GM18858 (cell line): Measurements from ENCODE around the gene TMEM132D.
"Not testable (repeated sequence)": the region's sequence is repeated elsewhere in the genome, so short reads cannot be mapped to it uniquely, and the experiment has no call there.

Experiments
- ATAC-seq: cut with Tn5 transposase; IDR thresholded peaks from one replicate; pipeline ENCODE4 v1.9.1; 2021; ENCODE audit not compliant: unreplicated experiment

Gene TMEM132D

DNA sequence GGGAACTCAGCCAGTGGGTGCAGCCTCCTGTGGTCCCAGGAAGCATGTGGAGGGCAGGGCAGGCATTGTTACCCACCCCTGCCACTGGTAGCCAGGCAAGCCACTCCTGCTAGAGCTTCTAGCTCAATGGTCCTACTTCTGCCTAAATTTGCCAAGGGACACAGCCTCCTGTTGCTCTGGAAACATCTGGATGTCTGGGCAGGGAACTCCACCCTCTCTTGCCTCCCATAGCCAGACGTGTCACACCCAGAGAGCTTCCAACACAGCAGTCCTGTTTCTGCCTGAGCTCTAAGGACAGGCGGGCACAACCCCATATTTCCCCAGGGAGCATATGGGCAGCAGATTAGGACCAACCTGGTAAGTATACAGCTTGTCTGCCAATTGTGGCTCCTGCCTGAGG is 700.4 kb downstream of the TMEM132D start:
- ATAC-seq = no peak

DNA sequence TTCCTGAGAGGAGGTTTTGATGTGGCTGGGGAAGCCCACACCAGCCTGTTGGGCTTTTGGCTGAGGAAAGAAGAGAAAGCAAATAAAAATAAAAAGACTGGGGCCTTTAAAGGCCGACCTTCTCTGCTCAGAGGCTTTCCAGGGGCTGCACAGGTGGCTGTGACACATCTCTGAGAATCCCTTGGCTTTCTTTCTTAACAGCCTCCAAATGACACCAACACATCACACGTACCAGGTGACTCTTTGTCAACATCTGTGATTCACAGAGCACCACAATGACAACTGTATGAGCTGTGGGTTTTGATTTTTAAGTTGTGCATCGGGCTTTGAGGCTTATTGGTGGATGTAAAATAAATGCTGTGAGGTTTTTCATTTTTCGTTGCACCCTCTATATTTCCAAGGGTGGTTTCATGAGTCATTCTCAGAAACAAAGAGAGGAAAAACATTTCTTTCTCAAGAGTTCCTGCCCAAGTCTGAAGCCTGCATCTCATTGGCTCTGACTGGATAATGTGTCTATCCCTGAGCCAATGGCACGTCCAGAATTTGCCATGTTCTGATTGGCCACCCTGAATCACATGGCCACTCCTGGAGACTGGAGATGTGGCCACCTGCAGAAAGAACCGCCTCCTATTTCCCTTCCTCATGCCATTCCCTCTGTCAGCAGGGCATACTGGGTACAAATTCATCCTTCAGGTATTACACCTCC is 701.6 kb downstream of the TMEM132D start:
- ATAC-seq = no peak

DNA sequence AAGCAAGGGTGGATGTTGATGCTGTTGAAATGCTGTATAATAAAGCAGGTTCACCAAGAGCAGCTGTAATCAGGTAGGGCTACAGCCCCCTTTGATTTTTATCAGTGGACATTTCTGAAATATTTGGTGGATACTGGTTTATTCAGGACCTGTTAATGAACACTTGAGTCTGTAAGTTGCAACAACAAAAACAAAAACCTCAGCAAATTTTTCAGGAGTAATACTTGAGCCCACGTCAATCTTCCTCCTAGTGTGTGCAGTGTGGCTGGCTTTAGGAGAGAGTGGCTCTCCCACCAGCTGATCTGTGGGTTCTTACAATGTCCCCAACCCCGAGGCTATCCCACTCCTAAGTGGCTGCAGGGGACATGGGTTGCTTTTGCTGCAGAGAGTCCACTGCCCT is 702.8 kb downstream of the TMEM132D start:
- no peak for ATAC-seq

DNA sequence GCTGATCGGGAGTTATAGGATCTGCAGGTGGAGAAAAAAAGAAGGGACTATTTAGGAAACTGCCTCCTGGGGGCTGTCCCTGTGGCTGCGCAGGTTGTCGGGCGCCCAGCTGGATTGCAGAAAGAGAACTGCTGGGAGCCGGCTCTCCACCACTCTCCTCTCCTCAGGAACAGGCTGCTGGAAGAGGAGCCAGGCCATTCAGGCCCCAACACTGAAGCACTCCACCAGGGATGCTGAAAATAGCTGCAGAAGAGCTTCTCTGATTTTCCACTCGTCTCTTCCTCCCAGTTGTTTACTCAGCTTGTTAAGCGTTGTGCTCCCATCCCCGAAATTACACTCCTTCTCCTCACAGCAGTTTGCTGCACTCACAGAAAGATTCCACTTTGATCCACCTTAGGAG is 703.2 kb downstream of the TMEM132D start:
- no peak for ATAC-seq

DNA sequence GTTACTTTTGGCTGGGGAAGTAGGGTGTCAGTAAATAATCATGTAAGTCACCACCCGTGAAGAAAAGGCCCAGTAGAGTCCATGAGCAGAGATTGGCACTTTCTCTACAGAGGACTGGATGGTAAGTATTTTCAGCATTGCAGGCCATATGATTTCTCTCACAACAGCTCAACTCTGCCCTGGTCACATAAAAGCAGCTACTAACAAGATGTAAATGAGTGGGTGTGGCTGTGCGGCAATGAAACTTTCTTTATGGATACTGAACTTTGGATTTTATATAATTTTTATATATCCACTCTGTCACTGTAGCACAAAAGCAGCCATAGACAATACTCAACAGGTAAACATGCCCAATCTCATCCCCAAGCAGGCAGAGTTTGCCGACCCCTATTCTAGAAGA is 706.9 kb downstream of the TMEM132D start:
- no peak for ATAC-seq

DNA sequence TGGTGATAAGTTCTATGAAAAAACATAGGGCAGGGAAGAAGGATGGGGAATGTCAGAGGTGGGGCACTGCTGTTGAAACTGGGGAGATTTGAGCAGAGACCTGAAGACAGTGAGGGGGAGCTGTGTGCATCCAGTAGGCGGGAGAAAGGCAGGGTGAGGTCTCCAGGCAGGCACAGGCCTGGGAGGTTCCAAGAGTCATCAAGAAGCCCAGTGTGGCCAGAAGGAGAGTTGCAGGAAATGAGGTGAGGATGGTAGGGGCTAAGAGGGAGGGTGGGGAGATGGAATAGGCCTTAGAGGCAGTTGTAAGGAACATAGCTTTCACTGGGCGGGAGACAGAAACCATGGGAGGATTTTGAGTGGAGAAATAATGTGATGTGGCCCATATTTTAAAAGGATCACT is 708.7 kb downstream of the TMEM132D start:
- ATAC-seq = no peak

DNA sequence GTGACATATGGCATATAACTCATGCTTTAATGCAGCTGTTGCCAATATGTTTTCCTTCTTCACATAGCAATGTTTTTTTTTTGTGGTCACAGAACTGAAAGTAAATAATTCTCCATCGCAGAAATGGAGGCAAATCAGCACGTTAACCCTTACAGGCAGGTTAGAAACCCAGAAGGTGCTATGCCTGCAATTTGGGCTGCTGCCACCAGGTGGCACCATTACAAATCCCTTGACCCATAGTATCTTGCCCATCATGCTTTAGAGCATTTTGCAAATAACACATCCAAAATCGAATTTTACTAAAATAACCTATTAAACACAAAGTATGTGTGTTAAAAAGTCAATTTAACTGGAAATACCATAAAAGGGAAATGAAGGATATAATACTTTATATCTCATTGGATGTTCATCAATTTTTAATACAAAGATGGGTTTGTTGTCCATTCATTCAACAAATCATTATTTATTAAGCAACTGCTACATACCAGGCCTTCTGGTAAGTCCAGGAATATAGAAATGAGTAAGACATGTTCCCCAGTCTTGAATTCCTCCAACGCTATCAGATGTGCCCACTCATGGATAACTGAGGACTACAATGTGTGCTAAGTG is 710.5 kb downstream of the TMEM132D start:
- ATAC-seq = no peak

DNA sequence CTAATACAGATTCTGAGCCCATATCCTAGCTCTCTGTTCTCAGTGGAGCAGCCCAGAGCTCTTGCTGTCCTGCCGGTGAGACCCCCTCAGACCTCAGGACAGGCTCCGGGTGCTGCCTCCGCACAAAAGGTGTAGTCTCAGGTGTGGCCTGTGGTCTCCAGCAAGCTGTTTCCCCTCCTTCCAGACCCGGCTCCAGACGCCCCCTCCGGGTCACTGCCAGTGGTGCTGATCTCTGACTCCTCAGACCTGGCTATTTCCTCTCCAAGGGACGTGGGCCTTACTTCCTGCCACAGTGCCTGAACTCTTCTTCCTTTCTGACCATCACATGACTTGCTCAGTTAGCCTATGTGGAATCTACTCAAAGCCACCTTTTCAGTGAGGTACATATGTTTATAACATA is 713.0 kb downstream of the TMEM132D start:
- ATAC-seq = no peak

DNA sequence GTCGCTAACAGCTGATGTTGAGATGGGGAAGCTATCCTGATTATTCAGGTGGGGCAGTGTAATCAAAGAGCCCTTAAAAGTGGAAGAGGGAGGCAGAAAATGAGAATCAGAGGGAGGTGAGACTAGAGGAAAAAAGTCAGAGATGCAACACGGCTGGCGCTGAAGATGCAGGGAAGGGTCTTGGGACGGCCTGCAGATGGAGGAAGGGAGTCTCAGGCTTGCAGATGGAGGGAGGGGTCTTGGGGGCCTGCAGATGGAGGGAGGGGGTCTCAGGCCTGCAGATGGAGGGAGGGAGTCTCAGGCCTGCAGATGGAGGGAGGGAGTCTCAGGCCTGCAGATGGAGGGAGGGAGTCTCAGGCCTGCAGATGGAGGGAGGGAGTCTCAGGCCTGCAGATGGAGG is 713.9 kb downstream of the TMEM132D start:
- not testable (repeated sequence) for ATAC-seq

DNA sequence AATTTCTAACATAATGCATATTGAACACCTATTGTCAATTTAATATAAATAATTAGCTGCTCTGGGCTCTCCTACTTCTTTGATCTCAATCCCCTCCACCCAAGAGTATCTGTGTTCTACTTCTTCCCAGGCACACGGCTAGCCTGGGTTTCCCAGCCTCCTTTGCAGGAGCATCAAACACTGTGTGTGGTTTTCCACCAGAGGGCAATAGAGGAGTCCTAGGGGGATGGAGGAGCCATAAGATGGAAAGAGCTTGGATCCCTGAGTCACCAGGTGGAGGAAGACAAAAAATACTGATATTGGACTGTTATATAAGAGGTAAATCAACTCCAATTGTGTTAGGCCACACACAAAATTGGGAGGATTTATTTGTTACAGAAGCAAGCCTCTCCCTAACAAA is 716.9 kb downstream of the TMEM132D start:
- no peak for ATAC-seq

DNA sequence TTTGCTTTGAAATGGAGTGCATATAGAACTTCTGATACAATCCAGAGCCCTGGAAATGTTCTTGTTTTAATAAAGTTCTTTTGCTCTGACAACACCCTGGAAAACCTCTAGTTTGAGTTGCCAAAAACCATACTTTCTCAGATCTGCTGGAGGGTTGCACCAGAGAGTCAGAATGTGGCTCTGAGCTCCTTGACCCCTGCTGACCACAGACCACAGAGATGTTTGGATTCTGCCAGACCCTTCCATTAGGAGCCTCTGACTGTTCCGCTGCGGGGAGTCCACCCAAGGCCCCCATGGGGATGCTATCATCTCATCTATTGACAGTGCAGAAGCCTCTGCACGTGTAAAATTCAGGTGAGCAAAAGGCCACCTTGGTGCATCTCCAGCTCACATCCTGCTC is 718.0 kb downstream of the TMEM132D start:
- no peak for ATAC-seq

DNA sequence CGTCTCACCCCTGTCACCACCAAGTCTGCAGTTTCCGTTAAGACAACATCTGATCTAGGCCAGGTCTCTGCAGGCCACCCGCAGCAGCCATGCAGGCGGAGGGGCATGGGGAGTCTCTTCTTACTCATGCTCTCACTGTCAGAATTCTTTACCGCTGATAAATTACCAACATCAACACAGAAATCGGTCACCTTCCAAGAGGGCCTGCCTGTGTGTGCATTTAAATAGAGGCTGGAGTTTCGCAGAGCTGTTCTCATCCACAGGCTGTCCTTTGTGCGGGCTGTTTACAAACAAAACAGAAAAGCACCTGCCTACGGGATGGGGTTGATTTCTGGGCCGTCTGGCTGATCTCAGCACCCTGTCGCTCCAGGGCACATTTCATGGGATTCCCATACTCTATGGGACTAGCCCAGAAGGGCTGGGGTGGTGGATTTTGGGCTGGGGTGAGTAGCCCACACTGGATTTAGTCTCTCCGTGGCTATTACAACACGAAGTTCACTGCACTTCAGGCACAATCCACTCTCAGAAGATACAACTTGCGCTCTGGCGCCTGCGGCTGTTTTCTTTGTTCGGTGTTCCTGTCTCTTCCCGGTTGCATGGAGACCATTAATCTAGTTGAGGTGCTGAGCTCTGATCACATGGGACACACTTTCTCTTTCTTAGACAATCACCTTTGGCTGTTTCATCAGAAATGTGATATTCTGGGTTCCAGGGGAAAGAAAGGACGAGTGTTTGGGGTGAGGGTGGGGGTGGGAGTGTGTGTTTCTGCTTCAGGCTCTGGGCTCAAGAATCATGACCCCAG is 719.5 kb downstream of the TMEM132D start:
- no peak for ATAC-seq

DNA sequence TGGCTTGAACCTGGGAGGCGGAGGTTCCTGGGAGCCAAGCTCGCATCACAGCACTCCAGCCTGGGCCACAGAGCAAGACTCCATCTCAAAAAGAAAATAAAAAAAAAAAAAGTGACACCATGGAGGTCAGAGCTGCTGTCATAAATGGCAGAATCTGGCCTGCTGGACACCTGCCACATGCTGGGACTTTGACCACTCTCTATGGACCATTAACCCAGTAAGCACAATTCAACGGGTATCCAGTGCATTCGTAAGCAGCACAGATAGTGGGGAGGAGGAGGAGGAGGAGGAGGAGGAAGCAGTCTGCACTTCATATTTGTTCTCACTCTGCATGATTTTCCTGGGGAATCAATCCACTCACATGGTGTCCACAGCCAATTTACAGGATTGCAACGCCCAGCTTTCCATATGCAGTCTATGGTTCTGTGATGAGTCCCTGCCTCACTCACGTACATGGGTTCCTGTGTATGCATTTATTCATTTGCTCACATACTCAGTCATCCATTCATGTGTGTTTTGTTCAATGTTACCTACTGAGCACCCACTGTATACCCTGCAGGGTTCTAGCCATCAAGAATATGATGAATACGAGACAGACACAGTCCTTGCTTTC is 723.8 kb downstream of the TMEM132D start:
- ATAC-seq = no peak

DNA sequence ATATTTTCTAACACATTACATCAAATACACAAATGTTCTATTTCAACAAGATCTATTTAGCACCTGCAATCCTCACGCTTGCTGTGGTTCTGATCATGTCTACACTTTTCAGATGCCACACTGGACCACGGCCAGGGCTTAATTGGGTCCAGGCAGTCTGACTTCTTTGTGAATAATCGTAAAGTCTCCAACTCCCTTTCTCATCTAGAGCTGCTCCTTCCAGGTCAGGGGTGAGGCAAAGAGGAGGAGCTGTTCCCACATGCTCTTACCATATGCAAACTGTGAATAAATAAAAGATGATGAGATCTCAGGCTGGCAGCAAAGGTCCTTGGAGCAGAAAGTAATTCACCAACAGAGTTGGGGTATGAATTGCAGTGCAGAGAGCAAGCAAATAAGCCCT is 733.9 kb downstream of the TMEM132D start:
- ATAC-seq = no peak

DNA sequence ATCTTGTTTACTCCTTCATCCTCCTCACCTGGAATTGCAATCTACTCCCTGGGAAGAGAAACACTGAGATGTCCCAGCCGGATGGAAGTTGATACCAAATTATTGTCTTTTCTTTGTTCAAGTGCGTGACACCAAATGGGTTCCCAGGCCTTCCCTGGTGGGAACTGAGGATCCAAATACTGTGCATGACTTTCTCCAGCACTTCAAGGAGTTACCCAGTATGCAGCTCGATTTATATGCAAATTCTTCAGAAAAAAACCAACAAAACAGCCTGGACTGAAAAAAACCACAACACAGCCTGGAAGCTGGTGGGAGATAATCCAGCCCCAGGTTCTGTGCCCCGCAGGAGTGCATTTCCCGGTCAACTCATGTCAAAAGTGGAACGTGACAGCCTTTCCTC is 740.0 kb downstream of the TMEM132D start:
- ATAC-seq = no peak

DNA sequence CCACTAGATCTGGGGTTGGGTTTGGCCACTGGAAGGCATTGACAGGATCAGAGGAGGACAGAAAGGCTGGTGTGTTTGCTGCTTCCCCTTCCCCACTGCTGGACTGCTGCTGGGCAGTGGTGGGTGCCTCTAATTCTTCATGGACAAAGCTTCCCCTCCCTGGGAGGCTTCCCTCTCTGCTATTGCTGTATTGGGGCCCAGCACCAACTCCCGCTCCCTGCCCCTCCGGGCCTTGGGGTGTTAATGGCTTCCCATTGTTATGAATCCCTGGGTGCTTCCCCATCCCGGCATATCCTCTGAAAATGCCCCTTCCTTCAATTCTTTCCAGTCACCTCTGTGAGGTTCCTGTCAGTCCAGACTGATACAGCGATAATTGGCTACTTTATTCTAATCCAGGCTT is 740.4 kb downstream of the TMEM132D start:
- no peak for ATAC-seq

DNA sequence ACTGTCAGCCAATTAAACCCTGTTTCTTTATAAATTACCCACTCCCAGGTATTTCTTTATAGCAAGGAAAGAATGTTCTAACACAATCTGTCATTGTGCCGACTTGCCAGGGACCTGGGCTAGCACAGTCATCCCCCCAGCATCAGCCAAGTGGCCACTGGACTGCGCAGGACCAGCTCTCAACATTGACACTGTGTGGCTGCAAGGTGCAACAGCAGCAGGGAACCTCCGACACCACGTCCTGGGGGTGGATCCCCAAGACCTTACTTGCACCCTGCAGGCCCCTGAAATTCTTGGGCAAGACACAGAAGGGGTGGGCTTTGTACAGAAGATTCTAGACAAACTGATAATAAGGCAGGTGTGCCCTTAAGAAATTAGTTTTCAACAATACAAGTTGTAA is 741.0 kb downstream of the TMEM132D start:
- ATAC-seq = no peak

DNA sequence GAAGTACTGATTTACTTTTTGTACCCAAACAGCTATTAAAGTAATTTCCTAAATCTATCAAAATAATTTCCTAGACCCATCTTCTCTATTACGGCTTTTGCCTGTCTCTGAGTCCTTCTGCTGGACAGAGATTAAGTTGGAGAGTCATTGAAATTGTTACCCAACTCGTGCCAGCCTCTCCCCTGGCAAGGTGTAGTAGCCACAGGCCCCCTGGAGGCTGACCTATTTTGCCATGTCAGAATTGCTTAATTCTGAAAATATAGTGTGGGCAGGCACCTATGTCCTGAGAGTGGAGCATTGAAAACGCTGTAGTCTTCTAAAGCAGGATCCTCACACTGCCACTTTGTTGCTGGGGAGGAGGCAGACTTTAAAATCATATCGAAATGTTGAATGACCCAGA is 742.3 kb downstream of the TMEM132D start:
- no peak for ATAC-seq

DNA sequence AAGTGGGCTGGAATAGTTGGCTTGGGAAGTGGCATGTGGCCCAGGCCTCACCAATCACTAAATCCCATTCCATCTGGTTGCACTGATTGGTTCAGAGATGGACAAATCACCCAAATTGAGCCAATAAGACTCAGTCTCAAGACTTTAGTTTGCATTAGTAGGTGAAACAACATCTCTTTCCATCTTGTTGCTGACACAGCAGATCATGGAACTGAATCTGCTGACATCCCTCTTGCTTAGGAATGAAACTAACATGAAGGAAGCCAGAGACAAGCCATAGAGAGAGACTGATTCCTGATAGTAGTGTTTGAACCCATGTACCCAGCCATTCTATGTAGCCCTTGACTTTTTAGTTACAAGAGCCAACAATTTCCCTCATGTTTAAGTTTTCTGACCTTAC is 743.5 kb downstream of the TMEM132D start:
- ATAC-seq = no peak

DNA sequence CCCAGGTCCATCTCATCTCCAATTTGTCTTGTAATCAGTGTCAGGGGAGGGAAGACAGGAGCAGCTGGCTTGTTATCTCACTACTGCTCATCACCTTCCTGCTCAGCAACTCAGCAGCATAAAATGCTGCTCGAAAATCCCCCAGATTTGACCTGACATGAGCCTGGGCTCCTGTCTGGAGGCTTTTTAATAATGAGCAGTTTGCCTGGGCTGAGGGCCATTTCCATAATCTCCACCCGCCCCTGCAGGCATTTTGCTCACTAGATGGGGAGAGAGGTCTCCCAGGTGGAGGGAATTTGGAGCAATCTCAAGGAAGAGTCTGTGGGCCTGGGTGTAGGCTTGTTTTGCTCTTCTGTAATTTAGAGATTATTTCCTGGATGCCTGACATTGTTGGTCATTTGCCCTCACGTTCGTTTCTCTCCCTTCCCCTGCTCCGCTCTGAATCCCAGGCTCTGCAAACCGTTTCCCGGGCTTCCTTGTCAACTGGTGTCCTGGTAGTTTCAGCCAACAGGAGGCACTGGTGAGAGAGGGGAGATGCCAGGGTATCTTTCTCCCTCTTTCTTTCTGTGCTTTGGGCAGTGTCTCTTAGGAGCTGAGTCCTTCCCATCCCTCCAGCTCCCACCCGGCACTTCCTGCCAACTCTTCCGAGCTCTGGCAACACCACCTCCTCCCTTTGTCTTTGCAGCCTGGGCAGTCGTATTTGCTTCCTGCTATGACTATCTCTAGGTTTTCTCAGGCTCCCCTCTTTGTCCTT is 751.3 kb downstream of the TMEM132D start:
- no peak for ATAC-seq

DNA sequence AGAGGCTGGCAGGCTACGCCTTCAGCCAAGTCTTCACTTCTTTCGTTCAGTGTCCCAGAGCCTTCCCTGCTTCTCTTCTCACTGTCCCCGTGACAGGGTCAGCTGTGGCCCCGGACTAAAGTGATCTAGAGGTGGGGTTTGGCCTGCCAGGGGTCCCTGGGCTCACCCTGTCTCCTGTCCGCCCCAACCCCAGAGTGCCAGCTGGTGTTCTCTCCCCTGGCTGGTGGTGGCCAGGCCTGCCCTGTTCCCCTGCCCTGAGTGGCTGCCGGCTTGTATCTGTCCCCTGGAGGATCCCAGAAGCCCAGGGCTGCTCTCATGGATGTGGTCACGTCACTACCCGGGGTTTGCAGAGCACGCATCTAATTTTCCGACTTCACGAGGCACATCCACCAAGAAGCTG is 753.1 kb downstream of the TMEM132D start:
- no peak for ATAC-seq
